Measurements from ENCODE around the gene CDK17. TPM values are rescaled to one million over a fixed set of nuclear protein-coding genes. Genes with fewer than 3 reads are reported as not detected.

CDK17 gene
- total and polyA plus RNA-seq, 8 donors, result 32.1 to 67.9 (median 53.2) TPM

DNA sequence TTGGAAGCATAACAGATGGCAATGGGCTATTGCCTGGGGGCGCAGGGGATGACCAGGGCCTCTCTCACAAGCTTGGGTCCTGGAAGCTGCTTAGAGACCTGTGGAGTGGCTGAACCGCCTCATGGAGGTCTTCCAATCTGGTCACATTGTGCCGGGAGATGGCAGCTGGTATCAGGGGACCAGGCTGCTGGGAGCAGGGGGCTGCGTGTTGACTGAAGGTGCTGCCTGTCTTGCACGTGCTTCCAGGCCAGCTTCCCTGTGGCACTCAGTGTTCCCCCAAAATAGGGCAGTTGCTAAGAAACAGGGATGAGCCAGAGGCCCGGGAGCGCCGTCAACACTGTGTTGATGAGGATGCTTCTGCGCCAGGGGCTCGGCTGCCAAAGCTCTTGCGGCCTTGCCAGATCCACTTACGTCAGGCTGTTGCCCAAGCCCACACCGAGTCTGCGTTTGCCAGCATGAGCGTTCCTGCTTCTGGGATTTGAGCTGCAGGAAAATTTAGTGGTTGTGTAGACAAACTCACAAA lies 166.2 kb downstream of the CDK17 start:
- intact Hi-C loops (cut with DNase I), result no loop called here
- DNase-seq, result peak; percentile 78 to 93 (median 80)

DNA sequence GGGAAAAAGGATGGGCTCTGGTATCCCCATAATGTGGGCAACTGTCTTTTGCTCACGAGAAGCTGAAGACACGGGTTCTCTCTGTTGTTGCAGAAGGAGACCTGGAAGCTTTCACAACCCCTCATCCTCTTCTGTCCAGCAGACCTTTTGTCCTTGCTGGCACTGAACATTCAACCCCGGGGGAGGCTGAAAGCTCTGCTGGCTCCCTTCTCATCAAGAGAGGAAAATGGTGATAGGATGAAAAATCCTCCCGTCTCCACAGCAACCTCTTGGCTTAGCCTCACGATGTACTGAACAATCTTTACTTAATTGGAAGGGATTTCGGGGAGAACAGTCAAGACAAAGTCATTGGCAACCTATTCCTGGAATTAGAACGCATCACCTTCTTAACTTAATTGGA lies 167.1 kb downstream of the CDK17 start:
- DNase-seq (no peak), ATAC-seq (no peak)
- Histone ChIP-seq H3K4me1 (peaks cover 29 to 47% of the 10 kb centered on the region in 2 donors), H3K27ac (peak overlapping the region in 1 of 2 donors; percentile 60), H3K36me3 (peaks cover 0 to 15% of the 10 kb centered on the region in 2 donors), H3K9me3 (no peaks in the 10 kb centered on the region), H3K27me3 (no peaks in the 10 kb centered on the region), H3K4me3 (no peak overlapping the region)
- intact Hi-C loops (cut with DNase I), result no loop called here
- TF ChIP-seq CTCF (IDR thresholded peaks at IDR 0.05), result no peak

More for the DNA sequence above, 166.2 kb downstream of the CDK17 start:
- H3K9me3 ChIP-seq, result no peaks in the 10 kb centered on the region
- TF ChIP-seq CTCF (IDR thresholded peaks at IDR 0.05), result no peak
- ATAC-seq, result peak; percentile 60
- H3K4me3 ChIP-seq, result no peak overlapping the region
- peaks cover 35 to 56% of the 10 kb centered on the region in 2 donors for H3K4me1 ChIP-seq
- peaks cover 0 to 15% of the 10 kb centered on the region in 2 donors for H3K36me3 ChIP-seq
- peak overlapping the region; percentile 60 to 77 for H3K27ac ChIP-seq
- no peaks in the 10 kb centered on the region for H3K27me3 ChIP-seq

DNA sequence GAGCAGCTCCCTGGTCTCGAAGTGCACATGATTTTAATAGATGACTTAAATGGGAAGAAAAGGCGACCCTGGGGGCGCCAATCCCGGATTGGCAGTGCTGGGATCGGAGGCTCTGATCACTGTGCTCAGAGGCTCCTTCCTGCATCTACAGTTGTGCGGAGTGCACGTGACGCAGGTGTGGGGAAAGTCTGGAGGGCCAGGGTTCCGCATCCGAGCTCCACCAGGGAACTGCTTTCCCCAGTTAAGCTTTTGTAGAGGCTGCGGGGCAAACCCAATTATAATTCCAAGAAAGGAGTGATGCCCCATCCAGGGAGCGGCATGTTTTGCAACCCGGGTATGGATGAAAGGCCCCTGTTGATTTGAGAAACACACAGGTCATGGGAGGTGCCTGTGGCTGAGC lies 169.6 kb downstream of the CDK17 start:
- Histone ChIP-seq H3K4me3 (no peak overlapping the region), H3K36me3 (peaks cover 0 to 33% of the 10 kb centered on the region in 2 donors), H3K9me3 (no peaks in the 10 kb centered on the region), H3K27me3 (no peaks in the 10 kb centered on the region), H3K27ac (no peak overlapping the region), H3K4me1 (peaks cover 12 to 22% of the 10 kb centered on the region in 2 donors)
- ATAC-seq (no peak), DNase-seq (no peak)
- intact Hi-C loops (cut with DNase I), result no loop called here
- no peak for TF ChIP-seq CTCF (IDR thresholded peaks at IDR 0.05)

DNA sequence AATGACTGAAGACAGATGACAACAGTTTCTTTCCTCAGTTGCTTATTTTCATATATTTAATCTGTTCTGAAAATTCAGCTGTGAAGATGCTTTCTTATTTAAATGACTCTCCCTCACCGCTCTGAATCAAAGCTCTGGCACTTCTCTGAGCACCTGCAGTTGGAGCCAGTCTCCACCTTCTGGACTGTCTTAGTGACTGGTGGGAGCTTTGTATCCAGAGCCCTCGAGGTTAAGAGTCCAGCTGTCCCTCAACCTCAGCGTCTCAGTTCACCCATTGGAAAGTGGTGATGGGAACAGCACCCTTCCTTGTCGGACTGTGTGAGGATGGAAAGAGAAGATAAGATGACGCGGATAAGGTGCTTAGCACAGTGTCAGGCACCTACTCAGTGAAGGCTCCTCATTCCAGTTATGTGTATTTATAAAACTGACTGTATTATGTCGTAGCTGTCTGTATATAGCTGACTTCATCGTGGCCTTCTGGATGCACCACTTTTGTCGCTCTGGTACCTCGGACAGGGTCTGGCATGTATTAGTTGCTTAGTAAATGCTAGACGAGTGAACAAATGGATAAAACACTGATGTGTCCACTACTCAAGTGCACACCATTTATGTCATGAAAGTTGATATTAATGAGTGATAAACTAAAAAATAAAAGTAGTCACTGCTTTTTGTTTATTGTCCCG lies 171.5 kb downstream of the CDK17 start:
- H3K27ac ChIP-seq, result no peak overlapping the region
- TF ChIP-seq CTCF (IDR thresholded peaks at IDR 0.05), result no peak
- no peak for ATAC-seq
- no peak for DNase-seq
- H3K4me1 ChIP-seq, result peaks cover 3 to 10% of the 10 kb centered on the region in 2 donors
- no peak overlapping the region for H3K4me3 ChIP-seq
- peaks cover 0 to 40% of the 10 kb centered on the region in 2 donors for H3K36me3 ChIP-seq
- no peaks in the 10 kb centered on the region for H3K27me3 ChIP-seq
- no peaks in the 10 kb centered on the region for H3K9me3 ChIP-seq
- intact Hi-C loops (cut with DNase I), result no loop called here

Other genes with a start within 250 kb of the CDK17 start
- gene ELK3, start 206.1 kb downstream of the CDK17 start, total RNA-seq, result 10 to 100 TPM; 39.1 to 55.1 TPM
- gene ELK3, start 206.1 kb downstream of the CDK17 start, polyA plus RNA-seq (ENCODE audit: insufficient read length in 6 of 6), result 10 to 100 TPM; 71.3 to 91.7 (median 83.3) TPM
- 1 to 10 TPM; 1.1 to 3.2 TPM for gene CFAP54, start 89.1 kb upstream of the CDK17 start, total RNA-seq
- 1 to 10 TPM; 1.2 to 3.7 (median 2.6) TPM for gene CFAP54, start 89.1 kb upstream of the CDK17 start, polyA plus RNA-seq (ENCODE audit: insufficient read length in 6 of 6)